Activated T-cell treated with anti-CD3 and anti-CD28 coated beads, Interleukin-2, amount 50 U/mL, for 4 hours (primary cell): Measurements from ENCODE around the gene STXBP6. TPM values are rescaled to one million over a fixed set of nuclear protein-coding genes. Genes with fewer than 3 reads are reported as not detected.
"Not testable (repeated sequence)": the region's sequence is repeated elsewhere in the genome, so short reads cannot be mapped to it uniquely, and the experiment has no call there.

Experiments used
- ATAC-seq, 2 donors: fragments of 200-7000 bp; cut with Tn5 transposase; one replicate each; pipeline ENCODE4 v1.10.0; 2021
- DNase-seq: peaks from one replicate; pipeline ENCODE4 v3.0.0-alpha.2; 2020
- H3K27me3 Mint-ChIP-seq: one replicate; pipeline ENCODE4 v1.8.0; 2021; ENCODE audit warnings: low read depth, mixed read lengths
- H3K36me3 Mint-ChIP-seq: one replicate; pipeline ENCODE4 v1.8.0; 2022; ENCODE audit warnings: mixed read lengths; ENCODE audit not compliant: insufficient read depth
- H3K4me1 Mint-ChIP-seq: one replicate; pipeline ENCODE4 v1.8.0; 2021; ENCODE audit warnings: low read depth, mixed read lengths
- H3K4me3 Mint-ChIP-seq: one replicate; pipeline ENCODE4 v1.8.0; 2021; ENCODE audit warnings: mild to moderate bottlenecking, moderate library complexity, mixed read lengths
- H3K9me3 Mint-ChIP-seq: one replicate; pipeline ENCODE4 v1.8.0; 2021; ENCODE audit warnings: mixed read lengths
- total RNA-seq, 3 donors: library from RNA; stranded (reverse); gene quantifications; one replicate each; pipeline ENCODE4 v1.2.1, GENCODE V29; 2021

Gene STXBP6
- total RNA-seq, 3 donors from 2014 or later, result 0.18 TPM; not detected in 2

- no peak for DNase-seq
- Mint-ChIP-seq H3K27me3 (peaks cover 7% of the 10 kb centered on the region), H3K9me3 (no peaks in the 10 kb centered on the region), H3K4me1 (no peaks in the 10 kb centered on the region), H3K36me3 (no peaks in the 10 kb centered on the region), H3K4me3 (no peak overlapping the region)
- ATAC-seq, result no peak
Observed at GRCh38 chr14:24974591-24975374, 75.2 kb downstream of the STXBP6 start.

DNA sequence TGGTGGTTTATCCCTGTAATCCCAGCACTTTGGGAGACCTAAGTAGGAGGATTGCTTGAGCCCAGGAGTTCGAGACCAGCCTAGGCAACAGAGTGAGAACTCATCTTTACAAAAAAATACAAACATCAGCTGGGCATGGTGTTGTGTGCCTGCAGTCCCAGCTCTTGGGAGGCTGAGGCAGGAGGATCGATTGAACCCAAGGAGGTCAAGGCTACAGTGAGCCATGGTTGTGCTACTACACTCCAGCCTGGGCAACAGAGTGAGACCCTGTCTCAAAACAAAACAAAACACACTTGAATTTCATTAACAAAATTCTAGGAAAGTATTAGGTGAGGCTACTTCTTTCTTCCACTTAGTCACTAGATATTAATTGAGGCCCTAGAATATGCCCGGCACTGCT is 77.1 kb downstream of the STXBP6 start:
- Mint-ChIP-seq H3K9me3 (no peaks in the 10 kb centered on the region), H3K36me3 (no peaks in the 10 kb centered on the region), H3K4me1 (no peaks in the 10 kb centered on the region), H3K4me3 (no peak overlapping the region), H3K27me3 (peaks cover 2% of the 10 kb centered on the region)
- no peak for DNase-seq
- ATAC-seq, result no peak

- no peak for ATAC-seq
- no peaks in the 10 kb centered on the region for H3K36me3 Mint-ChIP-seq
- H3K9me3 Mint-ChIP-seq, result no peaks in the 10 kb centered on the region
- no peaks in the 10 kb centered on the region for H3K4me1 Mint-ChIP-seq
- H3K27me3 Mint-ChIP-seq, result peaks cover 12% of the 10 kb centered on the region
- DNase-seq, result no peak
- no peak overlapping the region for H3K4me3 Mint-ChIP-seq
Observed at GRCh38 chr14:24971255-24971654, 78.7 kb downstream of the STXBP6 start.

- DNase-seq (no peak), ATAC-seq (no peak)
- Mint-ChIP-seq H3K4me3 (no peak overlapping the region), H3K36me3 (no peaks in the 10 kb centered on the region), H3K9me3 (no peaks in the 10 kb centered on the region), H3K4me1 (no peaks in the 10 kb centered on the region), H3K27me3 (peaks cover 11% of the 10 kb centered on the region)
Observed at GRCh38 chr14:24966579-24966964, 83.4 kb downstream of the STXBP6 start.

- ATAC-seq, result no peak
Observed at GRCh38 chr14:24965934-24966578, 83.9 kb downstream of the STXBP6 start.

DNA sequence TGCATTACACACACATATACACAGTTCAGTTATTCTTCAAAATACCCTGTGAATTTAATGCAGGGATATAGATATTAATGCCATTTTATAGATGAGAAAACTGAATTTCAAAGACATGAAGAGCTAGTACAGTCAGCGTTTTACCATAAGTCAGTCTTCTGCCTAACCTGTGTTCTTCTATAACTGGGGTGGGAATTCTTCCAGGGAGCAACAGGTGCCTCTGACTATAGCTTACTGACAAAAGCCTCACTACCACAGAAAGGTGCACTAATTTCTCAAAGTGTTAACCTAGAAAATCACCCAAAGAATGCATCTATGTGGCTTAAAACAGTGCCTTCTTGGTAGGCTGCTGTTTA is 84.4 kb downstream of the STXBP6 start:
- Mint-ChIP-seq H3K9me3 (no peaks in the 10 kb centered on the region), H3K36me3 (no peaks in the 10 kb centered on the region), H3K27me3 (peaks cover 11% of the 10 kb centered on the region), H3K4me1 (no peaks in the 10 kb centered on the region), H3K4me3 (no peak overlapping the region)
- DNase-seq (no peak), ATAC-seq (no peak)

More at GRCh38 chr14:24965934-24966578, 83.9 kb downstream of the STXBP6 start:
- DNase-seq, result no peak
- peaks cover 11% of the 10 kb centered on the region for H3K27me3 Mint-ChIP-seq
- no peaks in the 10 kb centered on the region for H3K36me3 Mint-ChIP-seq
- H3K4me1 Mint-ChIP-seq, result no peaks in the 10 kb centered on the region
- no peak overlapping the region for H3K4me3 Mint-ChIP-seq
- no peaks in the 10 kb centered on the region for H3K9me3 Mint-ChIP-seq

- no peak for ATAC-seq
- no peak for DNase-seq
- H3K36me3 Mint-ChIP-seq, result no peaks in the 10 kb centered on the region
- H3K4me3 Mint-ChIP-seq, result no peak overlapping the region
- H3K27me3 Mint-ChIP-seq, result peaks cover 11% of the 10 kb centered on the region
- H3K9me3 Mint-ChIP-seq, result no peaks in the 10 kb centered on the region
- H3K4me1 Mint-ChIP-seq, result no peaks in the 10 kb centered on the region
Observed at GRCh38 chr14:24964591-24964990, 85.4 kb downstream of the STXBP6 start.

GRCh38 chr14:24964048-24964447 is 85.9 kb downstream of the STXBP6 start:
- Mint-ChIP-seq H3K4me1 (no peaks in the 10 kb centered on the region), H3K4me3 (no peak overlapping the region), H3K27me3 (peaks cover 11% of the 10 kb centered on the region), H3K9me3 (no peaks in the 10 kb centered on the region), H3K36me3 (no peaks in the 10 kb centered on the region)
- DNase-seq (no peak), ATAC-seq (no peak)

- not testable (repeated sequence) for H3K27me3 Mint-ChIP-seq, H3K4me3 Mint-ChIP-seq, DNase-seq, ATAC-seq, H3K4me1 Mint-ChIP-seq, H3K9me3 Mint-ChIP-seq, H3K36me3 Mint-ChIP-seq
Observed at GRCh38 chr14:24962118-24962517, 87.8 kb downstream of the STXBP6 start.

DNA sequence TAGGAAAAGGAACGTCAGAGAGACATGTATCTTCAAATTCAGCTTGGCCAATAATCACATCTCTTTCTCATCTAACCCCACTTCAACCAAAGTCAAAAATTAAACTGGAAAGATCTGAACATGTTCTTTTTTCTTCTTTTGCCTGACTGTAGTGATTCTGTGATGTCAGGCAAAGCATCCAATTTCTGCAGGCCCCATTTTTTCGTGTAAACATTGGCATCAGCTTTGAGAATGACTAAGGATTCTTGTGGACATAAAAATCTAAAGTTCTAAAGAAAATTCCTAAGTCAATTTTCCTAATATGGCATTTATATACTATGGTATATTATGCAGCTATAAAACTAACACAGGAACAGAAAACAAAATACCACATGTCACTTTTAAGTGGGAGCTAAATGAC is 89.1 kb downstream of the STXBP6 start:
- Mint-ChIP-seq H3K36me3 (no peaks in the 10 kb centered on the region), H3K4me3 (no peak overlapping the region)
- DNase-seq, result no peak

DNA sequence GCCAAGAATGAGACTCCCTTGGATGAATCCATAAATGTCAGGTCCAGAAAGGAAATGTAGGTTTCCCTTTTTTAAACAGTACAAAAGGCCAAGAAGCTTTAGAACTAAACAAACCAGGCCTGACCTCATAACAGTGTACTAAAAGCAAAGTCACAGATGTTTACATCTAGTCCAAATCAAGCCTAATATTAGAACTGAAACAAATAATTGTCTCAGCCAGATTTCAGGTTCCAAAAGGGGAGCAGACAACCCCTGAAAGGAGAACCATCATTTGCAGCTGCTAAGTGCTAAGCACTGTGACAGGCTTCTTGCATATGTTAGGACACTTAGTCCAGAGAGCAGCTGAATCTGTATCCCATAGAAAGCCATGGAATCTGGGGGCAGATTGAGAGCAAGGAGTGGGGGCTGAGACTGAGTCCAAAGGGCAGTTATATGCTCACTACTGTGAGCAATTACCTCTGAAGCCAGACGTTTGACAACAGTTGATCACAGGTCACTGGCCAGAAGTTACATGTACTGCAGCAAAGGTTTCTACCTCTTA is 90.1 kb downstream of the STXBP6 start:
- Mint-ChIP-seq H3K4me1 (no peaks in the 10 kb centered on the region), H3K4me3 (no peak overlapping the region), H3K27me3 (no peaks in the 10 kb centered on the region), H3K36me3 (no peaks in the 10 kb centered on the region), H3K9me3 (no peaks in the 10 kb centered on the region)
- ATAC-seq, result no peak
- DNase-seq, result no peak

More for the DNA sequence above, 89.1 kb downstream of the STXBP6 start:
- H3K9me3 Mint-ChIP-seq, result no peaks in the 10 kb centered on the region
- no peaks in the 10 kb centered on the region for H3K4me1 Mint-ChIP-seq
- no peaks in the 10 kb centered on the region for H3K27me3 Mint-ChIP-seq
- no peak for ATAC-seq

GRCh38 chr14:24958271-24958670 is 91.7 kb downstream of the STXBP6 start:
- ATAC-seq, result no peak
- H3K9me3 Mint-ChIP-seq, result no peaks in the 10 kb centered on the region
- H3K27me3 Mint-ChIP-seq, result peaks cover 8% of the 10 kb centered on the region

GRCh38 chr14:24957814-24958213 is 92.1 kb downstream of the STXBP6 start:
- no peaks in the 10 kb centered on the region for H3K9me3 Mint-ChIP-seq

More at GRCh38 chr14:24958271-24958670, 91.7 kb downstream of the STXBP6 start:
- no peak overlapping the region for H3K4me3 Mint-ChIP-seq
- H3K36me3 Mint-ChIP-seq, result no peaks in the 10 kb centered on the region
- no peaks in the 10 kb centered on the region for H3K4me1 Mint-ChIP-seq
- no peak for DNase-seq

GRCh38 chr14:24956104-24956503 is 93.8 kb downstream of the STXBP6 start:
- no peak overlapping the region for H3K4me3 Mint-ChIP-seq
- H3K4me1 Mint-ChIP-seq, result no peaks in the 10 kb centered on the region
- no peak for ATAC-seq
- H3K36me3 Mint-ChIP-seq, result no peaks in the 10 kb centered on the region
- DNase-seq, result no peak
- H3K9me3 Mint-ChIP-seq, result no peaks in the 10 kb centered on the region
- H3K27me3 Mint-ChIP-seq, result peaks cover 10% of the 10 kb centered on the region

More at GRCh38 chr14:24957814-24958213, 92.1 kb downstream of the STXBP6 start:
- Mint-ChIP-seq H3K27me3 (peaks cover 10% of the 10 kb centered on the region), H3K4me3 (no peak overlapping the region), H3K4me1 (no peaks in the 10 kb centered on the region), H3K36me3 (no peaks in the 10 kb centered on the region)
- DNase-seq, result no peak
- no peak for ATAC-seq

GRCh38 chr14:24954700-24955037 is 95.3 kb downstream of the STXBP6 start:
- Mint-ChIP-seq H3K27me3 (peaks cover 12% of the 10 kb centered on the region), H3K9me3 (no peaks in the 10 kb centered on the region), H3K36me3 (no peaks in the 10 kb centered on the region), H3K4me3 (no peak overlapping the region), H3K4me1 (no peaks in the 10 kb centered on the region)
- ATAC-seq (no peak), DNase-seq (no peak)
